CD8-positive, alpha-beta memory T cell (primary cell): Measurements from ENCODE around the gene SLC29A3. TPM values are rescaled to one million over a fixed set of nuclear protein-coding genes. Genes with fewer than 3 reads are reported as not detected.
A peak's percentile ranks its signal among the peaks of the same experiment; 100 is the strongest.

Experiments
- CTCF ChIA-PET: fragments of 350-600 bp; sonication (Branson Sonifier 250); formaldehyde crosslinking; loops from one replicate; lab custom pipeline; 2021; ENCODE audit warnings: antibody characterized with exemption; lab: Charles Lee
- POLR2A ChIA-PET: fragments of 350-600 bp; sonication (Branson Sonifier 250); formaldehyde crosslinking; loops from one replicate; lab custom pipeline; 2021; ENCODE audit warnings: antibody characterized with exemption; lab: Charles Lee
- DNase-seq, 5 donors: peaks; one replicate each; pipeline versions ENCODE4 v3.0.0 to v3.0.0-alpha.2; 2020 to 2022; ENCODE audit warnings: mixed read lengths in 1 of 5
- H3K27ac ChIP-seq: one replicate; pipeline ENCODE4 v1.7.0; 2013; ENCODE audit warnings: low read depth, mild to moderate bottlenecking, low read length, moderate library complexity
- H3K27me3 ChIP-seq: 2 replicates; pipeline ENCODE4 v1.7.0; 2013; ENCODE audit warnings: low read length, mild to moderate bottlenecking; ENCODE audit not compliant: insufficient read depth, poor library complexity, severe bottlenecking
- H3K36me3 ChIP-seq: 2 replicates; pipeline ENCODE4 v1.7.0; 2013; ENCODE audit warnings: mild to moderate bottlenecking, low read length, moderate library complexity; ENCODE audit not compliant: insufficient read depth
- H3K4me1 ChIP-seq: 2 replicates; pipeline ENCODE4 v1.7.0; 2013; ENCODE audit warnings: mild to moderate bottlenecking, low read length, moderate library complexity; ENCODE audit not compliant: insufficient read depth
- H3K4me3 ChIP-seq: 2 replicates; pipeline ENCODE4 v1.7.0; 2013; ENCODE audit warnings: mild to moderate bottlenecking, low read length
- H3K9me3 ChIP-seq: 2 replicates; pipeline ENCODE4 v1.7.0; 2013; ENCODE audit warnings: mild to moderate bottlenecking, low read length
- H3K27ac Mint-ChIP-seq, 8 donors: one replicate each; pipeline ENCODE4 v1.8.0; 2020 to 2021; ENCODE audit warnings: mixed read lengths in 8 of 8, mild to moderate bottlenecking in 6 of 8, inconsistent platforms in 3 of 8, moderate library complexity in 3 of 8
- H3K27me3 Mint-ChIP-seq, 2 donors: one replicate each; pipeline ENCODE4 v1.8.0; 2020 to 2021; ENCODE audit warnings: mixed read lengths in 2 of 2, mild to moderate bottlenecking in 1 of 2, moderate library complexity in 1 of 2
- H3K36me3 Mint-ChIP-seq, 3 donors: one replicate each; pipeline ENCODE4 v1.8.0; 2020 to 2021; ENCODE audit warnings: mixed read lengths in 3 of 3, inconsistent platforms in 1 of 3, mild to moderate bottlenecking in 1 of 3
- H3K4me1 Mint-ChIP-seq, 3 donors: one replicate each; pipeline ENCODE4 v1.8.0; 2020 to 2021; ENCODE audit warnings: mixed read lengths in 3 of 3, inconsistent platforms in 1 of 3, mild to moderate bottlenecking in 1 of 3
- H3K4me3 Mint-ChIP-seq, 7 donors: one replicate each; pipeline ENCODE4 v1.8.0; 2020 to 2021; ENCODE audit warnings: mixed read lengths in 7 of 7, mild to moderate bottlenecking in 6 of 7, moderate library complexity in 4 of 7, inconsistent platforms in 2 of 7
- H3K9me3 Mint-ChIP-seq, 5 donors: one replicate each; pipeline ENCODE4 v1.8.0; 2020 to 2022; ENCODE audit warnings: mixed read lengths in 5 of 5, mild to moderate bottlenecking in 3 of 5, moderate library complexity in 2 of 5, inconsistent platforms in 1 of 5
- polyA plus RNA-seq: library from polyadenylated mRNA; unstranded; fragments of 300-500 nt; fragmentation: Illumina TruSeq; gene quantifications from one replicate; pipeline ENCODE4 v1.2.3, GENCODE V29; 2021
- total RNA-seq, 2 experiments: library from RNA; stranded (reverse); gene quantifications; one replicate each; pipeline ENCODE4 v1.2.3, GENCODE V29; 2021

Gene SLC29A3
- total and polyA plus RNA-seq, 3 experiments from 2014 or later, result 6.0 to 11.0 (median 8.2) TPM

DNA sequence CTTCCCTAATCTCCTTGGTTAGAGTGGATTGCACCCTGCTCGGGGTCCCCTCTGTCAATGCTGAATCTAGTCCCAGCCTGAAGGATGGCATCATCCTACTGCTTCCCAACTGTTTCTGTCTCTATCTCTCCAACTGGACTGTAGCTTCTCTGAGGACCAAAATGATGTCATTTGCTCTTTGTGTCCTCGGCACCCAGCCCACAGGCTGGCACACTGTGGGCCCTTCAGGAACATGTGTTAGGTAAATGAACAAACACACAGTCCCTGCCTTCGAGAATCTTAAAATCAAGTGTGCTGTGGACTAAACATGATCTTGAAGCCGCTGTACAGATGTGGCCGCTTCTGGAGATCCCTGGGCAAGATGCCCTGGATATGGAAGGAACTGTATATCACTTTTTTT lies 72.6 kb downstream of the SLC29A3 start:
- H3K9me3 ChIP-seq, result no peaks in the 10 kb centered on the region
- H3K27ac ChIP-seq, result no peak overlapping the region
- Mint-ChIP-seq H3K36me3 (peaks cover 0 to 3% (median 0%) of the 10 kb centered on the region in 3 donors), H3K4me3 (no peak overlapping the region), H3K9me3 (no peaks in the 10 kb centered on the region), H3K27me3 (peaks cover 36 to 64% of the 10 kb centered on the region in 2 donors), H3K4me1 (peaks cover 2 to 7% (median 6%) of the 10 kb centered on the region in 3 donors), H3K27ac (peak overlapping the region in 1 of 8 donors; percentile 5)
- ChIA-PET POLR2A (no interaction called here), CTCF (no interaction called here)
- no peaks in the 10 kb centered on the region for H3K36me3 ChIP-seq
- DNase-seq, result no peak
- H3K27me3 ChIP-seq, result peaks cover 22% of the 10 kb centered on the region
- no peaks in the 10 kb centered on the region for H3K4me1 ChIP-seq
- H3K4me3 ChIP-seq, result no peak overlapping the region

DNA sequence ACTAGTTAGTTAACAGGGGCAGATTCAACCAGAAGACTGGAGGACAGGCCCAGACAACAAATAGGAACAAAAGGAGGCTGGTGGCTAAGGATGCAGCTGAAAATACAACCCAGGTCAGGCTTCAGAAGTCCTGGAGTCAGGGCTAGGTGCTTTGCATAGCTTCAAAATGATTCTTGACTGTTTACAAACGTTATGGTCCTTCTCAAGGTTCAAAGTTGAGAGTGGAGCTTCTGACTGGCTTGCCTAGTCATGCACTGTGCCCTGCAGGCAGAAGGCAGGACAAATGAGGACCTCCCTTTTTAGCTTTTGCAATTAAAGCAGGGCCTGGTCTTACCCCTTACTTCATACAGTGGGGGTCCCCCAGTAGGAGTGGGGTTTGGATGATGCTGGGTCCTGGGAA lies 73.2 kb downstream of the SLC29A3 start:
- DNase-seq, result no peak
- Mint-ChIP-seq H3K36me3 (peaks cover 0 to 3% (median 0%) of the 10 kb centered on the region in 3 donors), H3K27me3 (peaks cover 36 to 64% of the 10 kb centered on the region in 2 donors), H3K9me3 (no peaks in the 10 kb centered on the region), H3K4me3 (no peak overlapping the region), H3K4me1 (peaks cover 2 to 7% (median 6%) of the 10 kb centered on the region in 3 donors), H3K27ac (no peak overlapping the region)
- no peak overlapping the region for H3K4me3 ChIP-seq
- H3K36me3 ChIP-seq, result no peaks in the 10 kb centered on the region
- no peak overlapping the region for H3K27ac ChIP-seq
- no peaks in the 10 kb centered on the region for H3K9me3 ChIP-seq
- H3K27me3 ChIP-seq, result peaks cover 24% of the 10 kb centered on the region
- H3K4me1 ChIP-seq, result peaks cover 1% of the 10 kb centered on the region
- ChIA-PET CTCF (no interaction called here), POLR2A (no interaction called here)

DNA sequence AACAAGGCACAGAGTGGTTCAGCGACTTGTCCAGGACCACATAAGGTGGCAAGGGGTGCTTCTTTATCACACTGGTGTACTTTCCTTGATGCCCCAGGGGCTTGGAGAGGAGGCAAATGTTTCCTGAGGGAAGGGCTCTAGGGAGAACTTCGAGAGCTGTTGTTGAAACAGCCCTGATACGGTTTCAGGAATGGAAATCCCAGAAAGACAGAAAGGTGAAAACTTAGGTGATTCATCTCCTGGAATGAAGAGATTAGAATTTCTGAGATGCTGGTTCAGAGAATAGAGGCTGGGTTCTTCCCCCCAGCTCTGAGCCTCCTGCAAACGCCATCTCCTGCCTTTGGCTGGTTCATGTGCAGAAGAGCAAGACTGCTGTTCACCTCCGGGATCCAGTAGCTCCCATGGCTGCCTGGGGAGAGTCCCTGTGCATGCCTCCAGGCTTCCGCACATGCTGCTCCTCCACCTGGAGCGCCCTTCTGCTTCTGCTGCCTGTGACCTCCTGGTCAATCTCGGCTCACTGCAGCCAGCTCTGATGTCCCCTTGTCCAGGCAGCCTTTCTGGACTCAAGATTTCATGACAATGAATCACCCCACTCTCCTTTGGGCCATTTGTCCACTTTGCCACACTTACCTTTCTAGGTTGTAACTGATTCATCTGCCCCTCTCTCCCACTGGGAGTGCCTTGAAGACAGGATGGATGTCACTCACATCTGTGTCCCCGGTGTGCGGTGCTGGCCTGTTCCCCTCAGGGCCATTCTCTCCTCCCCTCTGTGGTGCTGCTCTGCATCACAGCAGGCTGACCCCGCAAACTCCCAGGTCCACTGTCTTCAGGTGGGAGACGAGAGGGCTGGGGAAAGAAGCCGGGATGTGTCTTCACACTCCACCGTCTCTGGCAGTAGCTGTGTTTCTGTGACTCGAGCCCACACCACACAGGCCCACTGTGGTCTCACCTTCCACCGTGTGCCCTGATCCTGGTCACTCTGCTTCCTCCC lies 74.0 kb downstream of the SLC29A3 start:
- Mint-ChIP-seq H3K4me1 (peaks cover 7 to 13% (median 8%) of the 10 kb centered on the region in 3 donors), H3K27me3 (peaks cover 40 to 72% of the 10 kb centered on the region in 2 donors), H3K9me3 (peaks cover 0 to under 1% (median 0%) of the 10 kb centered on the region in 5 donors), H3K36me3 (peaks cover 0 to 3% (median 0%) of the 10 kb centered on the region in 3 donors), H3K27ac (peak overlapping the region in 1 of 8 donors; percentile 78), H3K4me3 (no peak overlapping the region)
- Histone ChIP-seq H3K27ac (no peak overlapping the region), H3K4me1 (peaks cover 8% of the 10 kb centered on the region), H3K9me3 (no peaks in the 10 kb centered on the region), H3K4me3 (no peak overlapping the region), H3K36me3 (no peaks in the 10 kb centered on the region), H3K27me3 (peaks cover 32% of the 10 kb centered on the region)
- CTCF ChIA-PET, result interaction anchor here (1.8 kb wide), 1 partner anchor 9 kb away, joined by 9 read pairs; no protein-coding TSS in a partner anchor
- DNase-seq, result no peak
- POLR2A ChIA-PET, result no interaction called here

DNA sequence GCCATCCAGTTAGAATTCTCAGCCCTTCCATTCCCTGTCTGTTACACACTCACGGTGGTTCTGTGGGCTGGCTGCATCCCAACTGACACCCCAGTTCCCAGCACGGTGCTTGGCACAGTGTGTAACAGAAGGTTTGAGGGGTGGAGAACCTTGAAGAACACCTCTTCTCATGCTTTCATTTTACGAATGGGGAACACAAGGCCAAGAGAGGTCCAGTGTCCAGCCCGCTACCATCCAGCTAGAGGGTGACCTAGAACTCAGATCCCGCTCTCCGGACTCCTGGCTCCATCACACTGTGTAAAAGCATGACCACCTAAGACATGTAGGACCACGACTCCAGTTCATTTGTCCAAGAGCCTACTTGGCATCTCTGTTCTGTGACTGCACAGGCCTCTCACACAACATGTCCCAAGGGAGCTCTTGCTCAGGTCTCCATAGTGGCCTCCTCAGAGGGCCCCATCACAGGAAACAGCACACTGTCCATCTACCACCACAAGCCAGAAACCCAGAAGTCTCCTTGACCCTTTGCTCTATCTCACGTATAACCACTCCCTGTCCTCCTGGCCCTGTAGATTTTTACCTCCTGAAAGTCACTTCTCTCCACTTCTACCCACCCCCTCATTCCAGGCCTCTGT lies 74.9 kb downstream of the SLC29A3 start:
- Mint-ChIP-seq H3K36me3 (peaks cover 0 to 3% (median 0%) of the 10 kb centered on the region in 3 donors), H3K27ac (no peak overlapping the region), H3K27me3 (peaks cover 38 to 72% of the 10 kb centered on the region in 2 donors), H3K4me3 (no peak overlapping the region), H3K9me3 (peaks cover 0 to 2% (median 0%) of the 10 kb centered on the region in 5 donors), H3K4me1 (peaks cover 7 to 14% (median 9%) of the 10 kb centered on the region in 3 donors)
- no peak for DNase-seq
- H3K4me3 ChIP-seq, result no peak overlapping the region
- H3K27me3 ChIP-seq, result peaks cover 32% of the 10 kb centered on the region
- no peaks in the 10 kb centered on the region for H3K9me3 ChIP-seq
- ChIA-PET POLR2A (no interaction called here), CTCF (interaction anchor here (1.8 kb wide), 1 partner anchor 9 kb away, joined by 9 read pairs; no protein-coding TSS in a partner anchor)
- H3K4me1 ChIP-seq, result peaks cover 8% of the 10 kb centered on the region
- no peaks in the 10 kb centered on the region for H3K36me3 ChIP-seq
- no peak overlapping the region for H3K27ac ChIP-seq

DNA sequence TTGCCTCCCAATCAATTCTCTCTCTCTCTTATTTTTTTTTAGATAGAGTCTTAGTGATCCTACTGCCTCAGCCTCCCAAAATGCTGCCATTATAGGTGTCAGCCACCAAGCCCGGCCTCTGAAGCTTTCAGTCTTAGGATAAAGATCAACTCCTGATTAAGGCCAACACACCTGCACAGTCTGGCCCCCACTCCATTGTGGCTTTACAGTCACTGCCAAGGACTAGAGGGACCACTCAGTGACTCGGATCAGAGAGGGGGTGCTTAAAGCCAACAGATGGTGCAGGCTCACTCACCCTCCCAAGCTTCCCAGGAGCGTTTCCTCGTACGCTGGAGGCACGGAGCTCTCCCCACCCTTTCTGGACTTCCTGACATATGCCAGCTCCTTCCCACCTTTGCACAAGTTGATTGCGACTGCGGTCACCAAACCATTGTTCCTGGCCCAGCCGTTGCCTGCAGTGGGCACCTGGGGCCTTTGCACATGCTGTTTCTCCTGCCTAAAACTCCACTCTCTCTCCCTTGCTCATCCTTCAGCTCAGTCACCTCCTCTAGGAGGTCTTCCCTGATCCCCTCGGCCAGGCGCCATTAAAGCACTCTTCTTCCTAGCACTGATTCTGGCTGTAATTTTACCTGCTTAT lies 76.0 kb downstream of the SLC29A3 start:
- Histone ChIP-seq H3K9me3 (no peaks in the 10 kb centered on the region), H3K36me3 (no peaks in the 10 kb centered on the region), H3K4me3 (no peak overlapping the region), H3K27ac (no peak overlapping the region), H3K4me1 (peaks cover 8% of the 10 kb centered on the region), H3K27me3 (peaks cover 32% of the 10 kb centered on the region)
- Mint-ChIP-seq H3K4me1 (peaks cover 7 to 14% (median 9%) of the 10 kb centered on the region in 3 donors), H3K4me3 (peak overlapping the region in 1 of 7 donors; percentile 6), H3K27me3 (peaks cover 38 to 73% of the 10 kb centered on the region in 2 donors), H3K36me3 (peaks cover 0 to 3% (median 0%) of the 10 kb centered on the region in 3 donors), H3K27ac (peak overlapping the region in 1 of 8 donors; percentile 38), H3K9me3 (peaks cover 0 to 2% (median 0%) of the 10 kb centered on the region in 5 donors)
- ChIA-PET CTCF (interaction anchor here (1.7 kb wide), 1 partner anchor 11 kb away, joined by 6 read pairs; no protein-coding TSS in a partner anchor), POLR2A (no interaction called here)
- no peak for DNase-seq

DNA sequence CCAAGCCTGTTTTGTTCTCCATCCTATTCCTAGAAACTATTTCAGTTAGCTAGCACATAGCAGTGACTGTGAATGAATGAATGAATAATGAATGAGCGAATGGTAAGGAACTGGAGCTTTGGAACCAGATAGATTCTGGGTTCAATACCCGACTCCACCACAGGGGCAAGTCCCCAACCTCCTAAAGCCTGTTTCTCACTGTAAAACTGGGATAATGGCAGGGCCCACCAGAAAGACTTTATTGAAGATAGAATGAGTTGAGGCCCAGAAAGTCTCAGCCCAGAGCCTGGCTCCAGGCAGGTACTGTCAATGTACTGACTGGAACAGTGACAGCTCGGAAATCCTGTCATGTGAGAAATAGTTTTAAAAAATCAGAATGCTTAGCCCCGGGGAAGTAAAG lies 76.6 kb downstream of the SLC29A3 start:
- DNase-seq, result no peak
- no peaks in the 10 kb centered on the region for H3K36me3 ChIP-seq
- H3K4me1 ChIP-seq, result peaks cover 8% of the 10 kb centered on the region
- POLR2A ChIA-PET, result interaction anchor here (0.5 kb wide), 1 partner anchor 408 kb away, joined by 3 read pairs; no protein-coding TSS in a partner anchor
- Mint-ChIP-seq H3K27me3 (peaks cover 37 to 71% of the 10 kb centered on the region in 2 donors), H3K27ac (no peak overlapping the region), H3K36me3 (peaks cover 0 to 3% (median 0%) of the 10 kb centered on the region in 3 donors), H3K4me1 (peaks cover 7 to 14% (median 9%) of the 10 kb centered on the region in 3 donors), H3K9me3 (peaks cover 0 to 2% (median 0%) of the 10 kb centered on the region in 5 donors), H3K4me3 (peak overlapping the region; percentile 34 to 80 (median 70))
- H3K9me3 ChIP-seq, result no peaks in the 10 kb centered on the region
- no peak overlapping the region for H3K27ac ChIP-seq
- H3K4me3 ChIP-seq, result no peak overlapping the region
- CTCF ChIA-PET, result interaction anchor here (1.7 kb wide), 1 partner anchor 11 kb away, joined by 6 read pairs; no protein-coding TSS in a partner anchor
- peaks cover 32% of the 10 kb centered on the region for H3K27me3 ChIP-seq

DNA sequence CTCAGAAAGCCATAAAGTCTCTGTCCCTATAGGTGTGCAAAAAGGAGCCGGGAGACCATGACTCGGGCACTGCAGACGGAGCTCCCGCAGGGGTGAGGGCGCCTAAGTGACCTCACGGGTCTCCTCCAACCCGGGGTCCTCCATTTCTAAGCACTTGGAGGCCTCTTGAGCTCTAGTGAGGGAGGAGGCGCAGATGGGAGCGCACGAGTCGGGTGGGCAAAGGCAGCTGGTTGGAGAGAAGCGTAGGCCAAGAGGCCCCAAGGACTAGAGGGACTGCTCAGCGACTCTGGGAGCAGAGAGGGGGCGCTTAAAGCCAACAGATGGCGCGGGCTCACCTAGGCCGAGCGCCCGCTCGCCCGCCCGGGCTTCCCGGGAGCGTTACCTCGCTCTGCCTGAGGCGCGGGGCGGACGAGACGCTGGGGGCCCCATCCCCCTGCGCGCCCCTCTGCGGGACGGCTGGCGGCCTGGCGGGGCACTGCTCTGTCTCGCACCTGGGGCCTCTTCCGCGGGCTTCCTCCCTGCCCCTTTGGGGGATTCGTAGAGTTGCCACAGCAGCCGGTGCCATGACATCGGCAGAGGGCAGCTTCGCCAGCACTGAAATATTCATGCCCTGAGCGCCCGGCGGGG lies 77.1 kb downstream of the SLC29A3 start:
- Histone ChIP-seq H3K4me3 (no peak overlapping the region), H3K4me1 (peaks cover 8% of the 10 kb centered on the region), H3K27ac (no peak overlapping the region), H3K9me3 (no peaks in the 10 kb centered on the region), H3K27me3 (peaks cover 32% of the 10 kb centered on the region), H3K36me3 (no peaks in the 10 kb centered on the region)
- H3K9me3 Mint-ChIP-seq, result peaks cover 0 to 2% (median 0%) of the 10 kb centered on the region in 5 donors
- H3K4me3 Mint-ChIP-seq, result peak overlapping the region in 6 of 7 donors; percentile 64 to 89 (median 72)
- peaks cover 0 to 3% (median 0%) of the 10 kb centered on the region in 3 donors for H3K36me3 Mint-ChIP-seq
- peaks cover 35 to 72% of the 10 kb centered on the region in 2 donors for H3K27me3 Mint-ChIP-seq
- H3K27ac Mint-ChIP-seq, result peak overlapping the region in 1 of 8 donors; percentile 85
- CTCF ChIA-PET, result interaction anchor here (0.9 to 1.7 kb wide), 2 partner anchors 12 to 313 kb away, joined by 3 to 6 read pairs; no protein-coding TSS in a partner anchor
- DNase-seq, result peak in 3 of 5 donors; percentile 6 to 32 (median 20)
- peaks cover 7 to 14% (median 9%) of the 10 kb centered on the region in 3 donors for H3K4me1 Mint-ChIP-seq
- POLR2A ChIA-PET, result interaction anchor here (0.5 kb wide), 1 partner anchor 407 kb away, joined by 3 read pairs; no protein-coding TSS in a partner anchor
